Mesothelial cell of epicardium (in vitro differentiated cells): ENCODE results near the gene MPV17. TPM values are rescaled to one million over a fixed set of nuclear protein-coding genes. Genes with fewer than 3 reads are reported as not detected.
A peak's percentile ranks its signal among the peaks of the same experiment; 100 is the strongest.

Experiments used
- DNase-seq, 2 experiments: peaks; one replicate each; pipeline ENCODE4 v3.0.0; 2021; ENCODE audit warnings: low spot score in 2 of 2; ENCODE audit not compliant: unreplicated experiment in 2 of 2
- H3K27ac Mint-ChIP-seq: 2 replicates; pipeline ENCODE4 v1.8.0; 2021; ENCODE audit warnings: mixed read lengths
- H3K27me3 Mint-ChIP-seq: 2 replicates; pipeline ENCODE4 v1.8.0; 2021; ENCODE audit warnings: low read depth, mixed read lengths
- H3K36me3 Mint-ChIP-seq: 2 replicates; pipeline ENCODE4 v1.8.0; 2021; ENCODE audit warnings: mixed read lengths
- H3K4me1 Mint-ChIP-seq: 2 replicates; pipeline ENCODE4 v1.8.0; 2021; ENCODE audit warnings: mixed read lengths
- H3K4me3 Mint-ChIP-seq: 2 replicates; pipeline ENCODE4 v1.8.0; 2021; ENCODE audit warnings: mild to moderate bottlenecking, moderate library complexity, mixed read lengths
- H3K9me3 Mint-ChIP-seq: 2 replicates; pipeline ENCODE4 v1.8.0; 2021; ENCODE audit warnings: mixed read lengths
- CTCF ChIP-seq: fragments of 200-600 bp; sonication (generic); IDR thresholded peaks from one replicate; pipeline ENCODE4 v1.5.0; 2021; ENCODE audit warnings: antibody characterized with exemption; ENCODE audit not compliant: unreplicated experiment
- total RNA-seq: library from RNA; stranded (reverse); gene quantifications from 3 replicates; pipeline ENCODE4 v1.2.1, GENCODE V29; 2021

MPV17 gene
- total RNA-seq, 1 donor from 2014 or later = 70.0 TPM

GRCh38 chr2:27363933-27364332, 41.0 kb upstream of the MPV17 start:
- no peaks in the 10 kb centered on the region for H3K27me3 Mint-ChIP-seq
- H3K9me3 Mint-ChIP-seq = no peaks in the 10 kb centered on the region
- no peak overlapping the region for H3K27ac Mint-ChIP-seq
- peaks cover 27% of the 10 kb centered on the region for H3K36me3 Mint-ChIP-seq
- H3K4me1 Mint-ChIP-seq = peaks cover 3% of the 10 kb centered on the region
- no peak overlapping the region for H3K4me3 Mint-ChIP-seq
- DNase-seq = no peak
- no peak for TF ChIP-seq CTCF

GRCh38 chr2:27362678-27363420, 40.0 kb upstream of the MPV17 start:
- H3K27ac Mint-ChIP-seq = no peak overlapping the region
- no peak for TF ChIP-seq CTCF
- H3K36me3 Mint-ChIP-seq = peaks cover 34% of the 10 kb centered on the region
- H3K4me1 Mint-ChIP-seq = peaks cover 8% of the 10 kb centered on the region
- H3K27me3 Mint-ChIP-seq = no peaks in the 10 kb centered on the region
- no peak overlapping the region for H3K4me3 Mint-ChIP-seq
- no peaks in the 10 kb centered on the region for H3K9me3 Mint-ChIP-seq
- DNase-seq = no peak

- peak within 1 kb of the TSS; percentile 90 for H3K4me3 Mint-ChIP-seq
- H3K27ac Mint-ChIP-seq = peak within 1 kb of the TSS; percentile 99
- H3K27me3 Mint-ChIP-seq = no peaks in the 10 kb centered on the region
- peaks cover 25% of the 10 kb centered on the region for H3K4me1 Mint-ChIP-seq
- peak; percentile 91 to 93 for DNase-seq
- H3K9me3 Mint-ChIP-seq = no peaks in the 10 kb centered on the region
- no peak for TF ChIP-seq CTCF
- peaks cover 9% of the 10 kb centered on the region for H3K36me3 Mint-ChIP-seq
Observed at GRCh38 chr2:27356382-27357181, 33.7 kb upstream of the MPV17 start, which contains the start of gene GTF3C2. TSS of gene GTF3C2 (minus strand) at chr2:27356764. CDS start at chr2:27343554, 13,210 bp downstream.

GRCh38 chr2:27356056-27356381, 33.1 kb upstream of the MPV17 start:
- no peak for TF ChIP-seq CTCF
- no peaks in the 10 kb centered on the region for H3K9me3 Mint-ChIP-seq
- peaks cover 25% of the 10 kb centered on the region for H3K4me1 Mint-ChIP-seq
- H3K4me3 Mint-ChIP-seq = peak overlapping the region; percentile 90
- peaks cover 9% of the 10 kb centered on the region for H3K36me3 Mint-ChIP-seq
- H3K27ac Mint-ChIP-seq = peak overlapping the region; percentile 99
- H3K27me3 Mint-ChIP-seq = no peaks in the 10 kb centered on the region
- peak in 1 of 2 experiments; percentile 41 for DNase-seq

GRCh38 chr2:27354597-27354927, 31.7 kb upstream of the MPV17 start:
- no peak for DNase-seq

More at GRCh38 chr2:27354597-27354927, 31.7 kb upstream of the MPV17 start:
- no peak for TF ChIP-seq CTCF
- H3K27ac Mint-ChIP-seq = no peak overlapping the region
- H3K4me3 Mint-ChIP-seq = peak overlapping the region; percentile 90
- H3K36me3 Mint-ChIP-seq = peaks cover 11% of the 10 kb centered on the region
- H3K27me3 Mint-ChIP-seq = no peaks in the 10 kb centered on the region
- no peaks in the 10 kb centered on the region for H3K9me3 Mint-ChIP-seq
- H3K4me1 Mint-ChIP-seq = peaks cover 25% of the 10 kb centered on the region
